GM19240 (cell line): ENCODE data around the gene DNAAF3.
"Not testable (repeated sequence)": the region's sequence is repeated elsewhere in the genome, so short reads cannot be mapped to it uniquely, and the experiment has no call there.

ENCODE experiments used
- DNase-seq: peaks from one replicate; pipeline ENCODE4 v3.0.0; 2011; ENCODE audit warnings: low spot score; ENCODE audit not compliant: insufficient read length

DNAAF3 gene

GRCh38 chr19:55155784-55156183, 10.6 kb downstream of the DNAAF3 start:
- DNase-seq = not testable (repeated sequence)

GRCh38 chr19:55153652-55154264, 12.7 kb downstream of the DNAAF3 start:
- DNase-seq = no peak

GRCh38 chr19:55152017-55152416, 14.4 kb downstream of the DNAAF3 start:
- DNase-seq = no peak

GRCh38 chr19:55149078-55150003, 17.1 kb downstream of the DNAAF3 start, which contains the start of gene TNNT1:
TSS of gene TNNT1 (minus strand) at chr19:55149206. CDS start at chr19:55147157, 2,049 bp downstream.
- DNase-seq = no peak

GRCh38 chr19:55147545-55148251, 18.7 kb downstream of the DNAAF3 start:
- DNase-seq = no peak

- DNase-seq = no peak
These were observed 19.6 kb downstream of the DNAAF3 start for GRCh38 chr19:55146705-55147273.

GRCh38 chr19:55146078-55146704, 20.2 kb downstream of the DNAAF3 start:
- DNase-seq = no peak

- no peak for DNase-seq
These were observed 21.2 kb downstream of the DNAAF3 start for GRCh38 chr19:55145232-55145631.

GRCh38 chr19:55141696-55142095, 24.7 kb downstream of the DNAAF3 start:
- DNase-seq = no peak

- no peak for DNase-seq
These were observed 28.5 kb downstream of the DNAAF3 start for GRCh38 chr19:55137915-55138314.

- DNase-seq = no peak
These were observed 29.9 kb downstream of the DNAAF3 start for GRCh38 chr19:55136399-55137102.

- no peak for DNase-seq
These were observed 31.7 kb downstream of the DNAAF3 start for GRCh38 chr19:55134736-55135135.

- DNase-seq = no peak
These were observed 32.6 kb downstream of the DNAAF3 start for GRCh38 chr19:55133639-55134444.

- no peak for DNase-seq
These were observed 33.8 kb downstream of the DNAAF3 start for GRCh38 chr19:55132453-55133129.

GRCh38 chr19:55131421-55131820, 35.0 kb downstream of the DNAAF3 start:
- no peak for DNase-seq

GRCh38 chr19:55119053-55119452, 47.4 kb downstream of the DNAAF3 start:
- no peak for DNase-seq

GRCh38 chr19:55118401-55118991, 47.9 kb downstream of the DNAAF3 start:
- no peak for DNase-seq

GRCh38 chr19:55117663-55118391, 48.6 kb downstream of the DNAAF3 start:
- peak; percentile 99 for DNase-seq
